ENCODE measurements around the gene CDH24.

CDH24 gene

DNA sequence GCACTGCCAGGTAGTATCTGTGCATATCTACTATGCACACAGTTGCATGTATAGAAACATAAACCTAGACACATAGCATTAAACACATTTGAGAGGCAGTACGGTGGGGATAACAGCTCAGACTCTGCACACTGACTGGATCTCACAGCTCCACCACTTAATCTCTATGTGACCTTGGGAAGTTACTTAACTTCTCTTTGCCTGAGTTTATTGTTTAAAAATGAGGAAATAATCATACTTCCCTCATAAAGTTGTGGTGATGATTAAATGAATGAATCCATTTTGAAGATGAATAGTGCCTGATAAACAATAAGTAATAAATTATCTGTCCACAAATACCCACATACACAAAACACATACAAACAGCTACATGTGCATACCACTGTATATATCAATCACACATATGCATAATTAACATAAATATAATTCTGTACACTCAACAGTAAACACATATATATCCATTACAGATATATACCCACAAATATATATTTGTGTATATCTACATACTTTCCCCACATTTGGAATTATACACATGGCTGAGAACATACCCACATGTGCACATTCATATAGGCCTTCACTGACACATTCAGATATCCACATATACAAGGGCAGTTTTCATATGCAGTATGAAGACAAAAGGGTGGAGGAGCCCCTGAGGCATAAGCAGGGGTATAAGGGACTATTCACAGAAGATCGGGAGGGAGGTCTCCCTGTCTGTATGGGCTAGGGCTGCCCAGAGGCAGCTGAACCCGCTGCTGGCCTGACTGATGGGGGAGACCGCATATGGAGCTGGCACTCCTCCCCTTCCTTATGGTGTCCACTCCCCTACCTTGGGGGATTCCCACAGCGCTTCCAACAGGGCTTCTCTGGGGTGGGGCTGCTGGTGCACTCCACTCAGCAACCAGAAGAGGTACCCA, 5.9 kb downstream of the CDH24 start:
- H3K4me3 ChIP-seq (ENCODE audit: low read depth, low read length) = no peak overlapping the region
- H3K36me3 ChIP-seq = peaks cover 66% of the 10 kb centered on the region
- no peaks in the 10 kb centered on the region for H3K27me3 ChIP-seq
- TF ChIP-seq, protein P1, sequence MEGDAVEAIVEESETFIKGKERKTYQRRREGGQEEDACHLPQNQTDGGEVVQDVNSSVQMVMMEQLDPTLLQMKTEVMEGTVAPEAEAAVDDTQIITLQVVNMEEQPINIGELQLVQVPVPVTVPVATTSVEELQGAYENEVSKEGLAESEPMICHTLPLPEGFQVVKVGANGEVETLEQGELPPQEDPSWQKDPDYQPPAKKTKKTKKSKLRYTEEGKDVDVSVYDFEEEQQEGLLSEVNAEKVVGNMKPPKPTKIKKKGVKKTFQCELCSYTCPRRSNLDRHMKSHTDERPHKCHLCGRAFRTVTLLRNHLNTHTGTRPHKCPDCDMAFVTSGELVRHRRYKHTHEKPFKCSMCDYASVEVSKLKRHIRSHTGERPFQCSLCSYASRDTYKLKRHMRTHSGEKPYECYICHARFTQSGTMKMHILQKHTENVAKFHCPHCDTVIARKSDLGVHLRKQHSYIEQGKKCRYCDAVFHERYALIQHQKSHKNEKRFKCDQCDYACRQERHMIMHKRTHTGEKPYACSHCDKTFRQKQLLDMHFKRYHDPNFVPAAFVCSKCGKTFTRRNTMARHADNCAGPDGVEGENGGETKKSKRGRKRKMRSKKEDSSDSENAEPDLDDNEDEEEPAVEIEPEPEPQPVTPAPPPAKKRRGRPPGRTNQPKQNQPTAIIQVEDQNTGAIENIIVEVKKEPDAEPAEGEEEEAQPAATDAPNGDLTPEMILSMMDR (IDR thresholded peaks at IDR 0.05; ENCODE audit: low read depth, low read length) = no peak
- DNase-seq = no peak
- H3K4me1 ChIP-seq = peaks cover 11% of the 10 kb centered on the region
- no peaks in the 10 kb centered on the region for H3K9me3 ChIP-seq

DNA sequence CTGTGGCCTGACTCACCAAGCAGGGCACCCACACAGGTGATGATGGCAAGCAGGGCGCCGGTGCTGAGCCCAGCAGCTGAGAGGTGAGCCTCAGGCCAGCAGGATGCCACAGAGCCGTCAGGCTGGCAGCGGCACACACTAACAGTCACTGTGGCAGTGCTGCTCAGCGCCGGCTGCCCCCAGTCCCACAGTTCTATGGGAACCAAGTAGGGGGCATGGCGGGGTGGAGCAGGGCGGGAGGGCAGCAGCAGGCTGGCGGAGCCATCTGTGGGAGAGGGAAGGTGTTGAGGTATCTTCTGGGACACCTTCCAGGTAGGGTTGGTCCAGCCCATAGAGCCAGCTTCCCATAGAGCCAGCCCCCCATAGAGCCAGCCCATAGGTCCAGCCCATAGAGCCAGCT, 8.3 kb downstream of the CDH24 start:
- Histone ChIP-seq H3K36me3 (peaks cover 52% of the 10 kb centered on the region), H3K27me3 (no peaks in the 10 kb centered on the region), H3K4me1 (peaks cover 6% of the 10 kb centered on the region), H3K9me3 (no peaks in the 10 kb centered on the region), H3K4me3 (ENCODE audit: low read depth, low read length) (no peak overlapping the region)
- TF ChIP-seq, protein P1 (IDR thresholded peaks at IDR 0.05; ENCODE audit: low read depth, low read length) = no peak
- DNase-seq = no peak

DNA sequence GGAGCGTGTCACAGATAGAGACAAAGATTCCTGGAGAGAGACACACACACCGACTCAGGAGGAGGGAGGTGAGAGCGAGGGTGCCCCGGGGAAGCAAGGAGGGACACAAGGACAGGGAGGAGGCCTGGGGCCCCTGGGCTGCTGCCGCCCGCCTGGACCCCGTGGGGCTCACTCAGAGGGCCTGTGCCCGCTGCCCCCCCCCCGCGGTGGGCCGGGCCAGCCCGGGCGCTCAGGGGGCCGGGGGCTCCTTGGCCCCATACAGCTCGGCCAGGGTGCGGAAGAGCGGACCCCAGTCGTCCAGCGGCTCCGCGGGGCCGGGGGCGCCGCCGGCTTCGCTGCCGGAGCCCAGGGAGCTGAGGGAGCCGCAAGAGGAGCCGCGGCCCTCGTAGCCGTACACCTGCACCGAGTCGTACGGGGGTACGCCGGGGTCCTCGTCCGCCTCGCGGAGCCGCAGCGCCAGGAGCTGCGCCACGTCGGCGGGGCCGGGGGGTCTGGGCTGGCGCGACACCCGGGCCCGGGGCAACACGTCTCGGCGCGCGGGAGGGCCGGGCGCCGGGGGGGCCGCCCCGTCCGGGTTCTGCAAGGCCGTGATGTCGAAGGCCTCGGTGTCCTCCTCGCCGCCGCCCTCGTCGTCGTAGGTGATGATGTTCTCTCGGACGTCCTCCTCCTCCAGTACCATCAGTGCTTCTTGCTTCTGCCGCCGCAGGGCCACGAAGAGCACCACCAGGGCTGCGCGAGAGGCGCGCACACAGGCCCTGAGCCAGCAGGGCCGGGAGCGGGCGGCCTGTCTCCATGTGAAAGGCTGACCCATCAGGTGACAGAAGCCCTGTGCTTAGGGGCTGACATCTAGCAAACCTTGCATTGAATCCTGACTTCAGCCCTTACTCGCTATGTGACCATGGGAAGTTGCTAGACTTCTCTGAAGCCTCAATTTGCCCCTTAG, 9.3 kb downstream of the CDH24 start:
- no peaks in the 10 kb centered on the region for H3K9me3 ChIP-seq
- no peak overlapping the region for H3K4me3 ChIP-seq (ENCODE audit: low read depth, low read length)
- TF ChIP-seq, protein P1 (IDR thresholded peaks at IDR 0.05; ENCODE audit: low read depth, low read length) = no peak
- no peak for DNase-seq
- no peaks in the 10 kb centered on the region for H3K27me3 ChIP-seq
- peaks cover 42% of the 10 kb centered on the region for H3K36me3 ChIP-seq
- peaks cover 13% of the 10 kb centered on the region for H3K4me1 ChIP-seq

DNA sequence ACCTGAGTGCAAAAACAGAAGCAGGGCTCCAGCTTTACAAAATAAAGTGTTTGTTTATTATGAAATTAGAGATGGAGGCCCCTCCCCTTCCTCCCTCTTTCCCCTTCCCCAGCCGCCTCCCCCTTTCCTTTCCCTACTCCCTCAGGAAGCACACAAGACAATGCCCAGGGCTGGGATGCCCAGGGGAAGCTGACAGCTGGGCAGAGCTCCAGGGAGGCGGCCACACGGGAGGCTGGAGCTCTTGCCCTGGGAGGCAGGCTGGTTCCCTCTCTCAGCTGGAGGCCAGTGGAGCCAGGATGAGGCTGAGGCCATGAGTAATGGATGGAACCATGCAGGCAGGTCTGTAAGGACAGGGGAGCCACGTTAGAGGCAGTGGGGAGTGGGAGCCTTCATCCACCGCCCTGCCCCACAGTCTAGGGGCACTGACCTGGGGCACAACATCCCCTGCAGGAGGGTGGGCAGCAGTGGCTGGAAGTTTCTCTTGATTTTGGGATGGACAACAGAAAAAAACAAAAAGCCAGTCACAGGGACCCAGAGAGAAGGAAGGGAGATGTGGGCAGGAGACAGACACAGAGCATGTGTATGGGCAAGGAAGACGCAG, 10.2 kb downstream of the CDH24 start:
- TF ChIP-seq, protein P1 (IDR thresholded peaks at IDR 0.05; ENCODE audit: low read depth, low read length) = no peak
- Histone ChIP-seq H3K4me3 (ENCODE audit: low read depth, low read length) (no peak overlapping the region), H3K4me1 (peaks cover 13% of the 10 kb centered on the region), H3K9me3 (no peaks in the 10 kb centered on the region), H3K27me3 (no peaks in the 10 kb centered on the region), H3K36me3 (peaks cover 33% of the 10 kb centered on the region)
- DNase-seq = no peak

DNA sequence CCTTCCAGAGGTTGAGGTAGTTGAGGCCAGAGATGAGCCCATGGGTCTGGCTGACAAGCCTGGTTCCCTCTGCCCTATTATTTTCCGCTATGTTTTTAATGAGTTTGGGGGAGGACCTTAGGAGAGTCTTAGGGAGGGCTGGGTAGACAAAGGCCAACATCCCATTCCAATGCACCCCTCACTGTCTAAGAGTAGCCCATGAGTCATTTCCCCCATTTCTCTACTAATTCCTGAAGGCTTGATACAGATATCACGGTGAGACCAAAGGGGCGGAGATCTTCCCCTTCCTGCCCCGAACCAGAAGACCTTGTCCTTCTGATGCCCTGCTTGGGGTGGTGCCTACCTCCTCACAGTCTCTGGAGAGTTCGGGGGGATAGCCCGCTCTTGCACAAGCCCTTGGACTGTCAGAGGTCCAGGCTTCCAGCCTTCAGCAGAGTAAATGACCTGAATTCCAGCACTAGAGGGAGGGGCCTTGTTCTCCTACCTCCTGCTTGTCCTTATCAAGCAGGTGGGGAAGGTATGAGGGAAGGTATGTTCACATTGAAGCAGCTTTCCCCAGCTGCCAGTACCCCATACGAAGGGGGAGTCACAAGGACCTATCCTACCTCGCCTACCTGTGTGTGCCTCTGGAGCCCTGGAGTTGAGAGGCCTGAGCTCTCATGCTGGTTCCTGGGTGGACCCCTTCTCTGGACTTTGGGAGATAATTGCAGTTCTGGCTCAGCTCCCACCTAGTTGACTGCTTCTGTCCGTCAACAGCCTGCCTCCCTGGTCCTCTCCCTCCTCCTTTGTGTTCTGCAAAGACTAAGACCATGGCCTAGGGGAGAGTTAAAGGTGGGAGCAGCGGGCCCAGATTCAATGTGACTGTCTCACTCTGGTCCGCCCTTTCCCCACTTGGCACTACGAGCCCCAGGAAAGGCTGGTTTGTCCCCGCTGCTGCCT, 11.6 kb downstream of the CDH24 start:
- TF ChIP-seq, protein P1 (IDR thresholded peaks at IDR 0.05; ENCODE audit: low read depth, low read length) = no peak
- no peaks in the 10 kb centered on the region for H3K27me3 ChIP-seq

More for the DNA sequence above, 11.6 kb downstream of the CDH24 start:
- H3K9me3 ChIP-seq = no peaks in the 10 kb centered on the region
- peaks cover 32% of the 10 kb centered on the region for H3K36me3 ChIP-seq
- DNase-seq = no peak
- no peak overlapping the region for H3K4me3 ChIP-seq (ENCODE audit: low read depth, low read length)
- H3K4me1 ChIP-seq = peaks cover 13% of the 10 kb centered on the region

All from BE2C (cell line).